ENCODE measurements around the gene HMG20A.

GRCh38 chr15:77487888-77488287 is 67.2 kb downstream of the HMG20A start:
- no peak for TF ChIP-seq ZNF619 (CRISPR knock-in tag; IDR thresholded peaks at IDR 0.05)
- no peak for TF ChIP-seq TFE3 (CRISPR knock-in tag; IDR thresholded peaks at IDR 0.05)
- TF ChIP-seq ZBTB33 (CRISPR knock-in tag; IDR thresholded peaks at IDR 0.05): no peak
- TF ChIP-seq POLR2AphosphoS5 (IDR thresholded peaks at IDR 0.05; ENCODE audit: low read depth, low read length): no peak
- no peak for TF ChIP-seq ZNF580 (CRISPR knock-in tag; IDR thresholded peaks at IDR 0.05; ENCODE audit: borderline replicate concordance, low read depth)
- TF ChIP-seq NFYB (CRISPR knock-in tag; IDR thresholded peaks at IDR 0.05): no peak
- TF ChIP-seq, protein P1, sequence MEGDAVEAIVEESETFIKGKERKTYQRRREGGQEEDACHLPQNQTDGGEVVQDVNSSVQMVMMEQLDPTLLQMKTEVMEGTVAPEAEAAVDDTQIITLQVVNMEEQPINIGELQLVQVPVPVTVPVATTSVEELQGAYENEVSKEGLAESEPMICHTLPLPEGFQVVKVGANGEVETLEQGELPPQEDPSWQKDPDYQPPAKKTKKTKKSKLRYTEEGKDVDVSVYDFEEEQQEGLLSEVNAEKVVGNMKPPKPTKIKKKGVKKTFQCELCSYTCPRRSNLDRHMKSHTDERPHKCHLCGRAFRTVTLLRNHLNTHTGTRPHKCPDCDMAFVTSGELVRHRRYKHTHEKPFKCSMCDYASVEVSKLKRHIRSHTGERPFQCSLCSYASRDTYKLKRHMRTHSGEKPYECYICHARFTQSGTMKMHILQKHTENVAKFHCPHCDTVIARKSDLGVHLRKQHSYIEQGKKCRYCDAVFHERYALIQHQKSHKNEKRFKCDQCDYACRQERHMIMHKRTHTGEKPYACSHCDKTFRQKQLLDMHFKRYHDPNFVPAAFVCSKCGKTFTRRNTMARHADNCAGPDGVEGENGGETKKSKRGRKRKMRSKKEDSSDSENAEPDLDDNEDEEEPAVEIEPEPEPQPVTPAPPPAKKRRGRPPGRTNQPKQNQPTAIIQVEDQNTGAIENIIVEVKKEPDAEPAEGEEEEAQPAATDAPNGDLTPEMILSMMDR (CRISPR knock-in tag; IDR thresholded peaks at IDR 0.05): no peak
- TF ChIP-seq, protein P2, sequence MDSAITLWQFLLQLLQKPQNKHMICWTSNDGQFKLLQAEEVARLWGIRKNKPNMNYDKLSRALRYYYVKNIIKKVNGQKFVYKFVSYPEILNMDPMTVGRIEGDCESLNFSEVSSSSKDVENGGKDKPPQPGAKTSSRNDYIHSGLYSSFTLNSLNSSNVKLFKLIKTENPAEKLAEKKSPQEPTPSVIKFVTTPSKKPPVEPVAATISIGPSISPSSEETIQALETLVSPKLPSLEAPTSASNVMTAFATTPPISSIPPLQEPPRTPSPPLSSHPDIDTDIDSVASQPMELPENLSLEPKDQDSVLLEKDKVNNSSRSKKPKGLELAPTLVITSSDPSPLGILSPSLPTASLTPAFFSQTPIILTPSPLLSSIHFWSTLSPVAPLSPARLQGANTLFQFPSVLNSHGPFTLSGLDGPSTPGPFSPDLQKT (CRISPR knock-in tag; IDR thresholded peaks at IDR 0.05; ENCODE audit: borderline replicate concordance): no peak
- TF ChIP-seq ZNF143 (CRISPR knock-in tag; IDR thresholded peaks at IDR 0.05): no peak
- no peak for TF ChIP-seq SP1 (IDR thresholded peaks at IDR 0.05)
- TF ChIP-seq SP1 (CRISPR knock-in tag; IDR thresholded peaks at IDR 0.05): no peak
- no peak for TF ChIP-seq IRX3 (CRISPR knock-in tag; IDR thresholded peaks at IDR 0.05; ENCODE audit: borderline replicate concordance, low read depth)
- TF ChIP-seq, protein P3, sequence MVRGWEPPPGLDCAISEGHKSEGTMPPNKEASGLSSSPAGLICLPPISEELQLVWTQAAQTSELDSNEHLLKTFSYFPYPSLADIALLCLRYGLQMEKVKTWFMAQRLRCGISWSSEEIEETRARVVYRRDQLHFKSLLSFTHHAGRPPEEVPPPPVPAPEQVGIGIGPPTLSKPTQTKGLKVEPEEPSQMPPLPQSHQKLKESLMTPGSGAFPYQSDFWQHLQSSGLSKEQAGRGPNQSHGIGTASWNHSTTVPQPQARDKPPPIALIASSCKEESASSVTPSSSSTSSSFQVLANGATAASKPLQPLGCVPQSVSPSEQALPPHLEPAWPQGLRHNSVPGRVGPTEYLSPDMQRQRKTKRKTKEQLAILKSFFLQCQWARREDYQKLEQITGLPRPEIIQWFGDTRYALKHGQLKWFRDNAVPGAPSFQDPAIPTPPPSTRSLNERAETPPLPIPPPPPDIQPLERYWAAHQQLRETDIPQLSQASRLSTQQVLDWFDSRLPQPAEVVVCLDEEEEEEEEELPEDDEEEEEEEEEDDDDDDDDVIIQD (CRISPR knock-in tag; IDR thresholded peaks at IDR 0.05; ENCODE audit: low read depth): no peak
- no peak for TF ChIP-seq TBP (CRISPR knock-in tag; IDR thresholded peaks at IDR 0.05)
- TF ChIP-seq PBX2 (CRISPR knock-in tag; IDR thresholded peaks at IDR 0.05): no peak

All from HepG2 (cell line).